IPS DF 6.9 (cell line): Measurements from ENCODE around the gene IMPG1.

ENCODE experiments used
- DNase-seq: peaks from one replicate; pipeline ENCODE4 v3.0.0-alpha.2; 2013; ENCODE audit warnings: low read depth, low spot score
- H3K27ac ChIP-seq: one replicate; pipeline ENCODE4 v1.5.1; 2013; ENCODE audit warnings: low read length, control low read depth
- H3K27me3 ChIP-seq: 2 replicates; pipeline ENCODE4 v1.6.1; 2013; ENCODE audit warnings: mild to moderate bottlenecking, low read length; ENCODE audit not compliant: control insufficient read depth, insufficient read depth
- H3K36me3 ChIP-seq: 2 replicates; pipeline ENCODE4 v1.6.1; 2013; ENCODE audit warnings: low read length; ENCODE audit not compliant: control insufficient read depth, insufficient read depth
- H3K4me1 ChIP-seq: 2 replicates; pipeline ENCODE4 v1.6.1; 2013; ENCODE audit warnings: low read length; ENCODE audit not compliant: control insufficient read depth, insufficient read depth
- H3K4me3 ChIP-seq: 2 replicates; pipeline ENCODE4 v1.5.1; 2013; ENCODE audit warnings: mild to moderate bottlenecking, low read length
- H3K9me3 ChIP-seq: 2 replicates; pipeline ENCODE4 v1.6.1; 2013; ENCODE audit warnings: low read length, inconsistent platforms; ENCODE audit not compliant: control insufficient read depth, insufficient read depth
- WGBS: extraction: QIAGEN DNeasy Blood & Tissue Kit; methylation state at CpG from one replicate; pipeline ENCODE4 v1.1.7; 2013; ENCODE audit warnings: mixed read lengths, missing lambda C conversion rate; ENCODE audit not compliant: insufficient read length, insufficient coverage; 5-methylcytosine and 5-hydroxymethylcytosine counted together

The IMPG1 gene

GRCh38 chr6:75893058-75893775 is 179.2 kb downstream of the IMPG1 start:
- H3K27me3 ChIP-seq = no peaks in the 10 kb centered on the region
- no peaks in the 10 kb centered on the region for H3K4me1 ChIP-seq
- WGBS = no CpG with 5 or more reads among the region's 5 CpGs
- no peaks in the 10 kb centered on the region for H3K9me3 ChIP-seq
- H3K36me3 ChIP-seq = no peaks in the 10 kb centered on the region
- H3K27ac ChIP-seq = no peak overlapping the region
- DNase-seq = peak; percentile 9
- H3K4me3 ChIP-seq = no peak overlapping the region

- H3K27me3 ChIP-seq = no peaks in the 10 kb centered on the region
- WGBS = no CpG with 5 or more reads among the region's 8 CpGs
- no peak overlapping the region for H3K4me3 ChIP-seq
- DNase-seq = no peak
- H3K27ac ChIP-seq = no peak overlapping the region
- no peaks in the 10 kb centered on the region for H3K36me3 ChIP-seq
- no peaks in the 10 kb centered on the region for H3K4me1 ChIP-seq
- no peaks in the 10 kb centered on the region for H3K9me3 ChIP-seq
Observed at GRCh38 chr6:75892384-75892783, 180.1 kb downstream of the IMPG1 start.

- H3K36me3 ChIP-seq = no peaks in the 10 kb centered on the region
- no peak overlapping the region for H3K4me3 ChIP-seq
- no peak overlapping the region for H3K27ac ChIP-seq
- H3K9me3 ChIP-seq = no peaks in the 10 kb centered on the region
- H3K27me3 ChIP-seq = no peaks in the 10 kb centered on the region
- DNase-seq = no peak
- H3K4me1 ChIP-seq = no peaks in the 10 kb centered on the region
- WGBS = no CpG with 5 or more reads among the region's 2 CpGs
Observed at GRCh38 chr6:75884822-75885221, 187.6 kb downstream of the IMPG1 start.

- DNase-seq = no peak
- H3K36me3 ChIP-seq = no peaks in the 10 kb centered on the region
- WGBS = no CpG with 5 or more reads among the region's 2 CpGs
- H3K9me3 ChIP-seq = no peaks in the 10 kb centered on the region
- H3K4me3 ChIP-seq = no peak overlapping the region
- H3K27me3 ChIP-seq = no peaks in the 10 kb centered on the region
- H3K27ac ChIP-seq = no peak overlapping the region
- H3K4me1 ChIP-seq = no peaks in the 10 kb centered on the region
Observed at GRCh38 chr6:75882734-75883133, 189.7 kb downstream of the IMPG1 start.

GRCh38 chr6:75880305-75880704 is 192.2 kb downstream of the IMPG1 start:
- no peak for DNase-seq
- WGBS = no CpG with 5 or more reads among the region's 1 CpG
- no peak overlapping the region for H3K4me3 ChIP-seq
- H3K27me3 ChIP-seq = no peaks in the 10 kb centered on the region
- H3K9me3 ChIP-seq = no peaks in the 10 kb centered on the region
- no peaks in the 10 kb centered on the region for H3K36me3 ChIP-seq
- H3K27ac ChIP-seq = no peak overlapping the region
- H3K4me1 ChIP-seq = no peaks in the 10 kb centered on the region

GRCh38 chr6:75876152-75876551 is 196.3 kb downstream of the IMPG1 start:
- no peak overlapping the region for H3K4me3 ChIP-seq
- no peaks in the 10 kb centered on the region for H3K36me3 ChIP-seq
- no peaks in the 10 kb centered on the region for H3K4me1 ChIP-seq
- no peak overlapping the region for H3K27ac ChIP-seq
- no peak for DNase-seq
- H3K9me3 ChIP-seq = no peaks in the 10 kb centered on the region
- H3K27me3 ChIP-seq = no peaks in the 10 kb centered on the region

GRCh38 chr6:75874224-75874623 is 198.2 kb downstream of the IMPG1 start:
- no peak overlapping the region for H3K27ac ChIP-seq
- no peaks in the 10 kb centered on the region for H3K9me3 ChIP-seq
- no peaks in the 10 kb centered on the region for H3K36me3 ChIP-seq
- no peak overlapping the region for H3K4me3 ChIP-seq
- no peak for DNase-seq
- WGBS = no CpG with 5 or more reads among the region's 2 CpGs
- H3K4me1 ChIP-seq = no peaks in the 10 kb centered on the region
- no peaks in the 10 kb centered on the region for H3K27me3 ChIP-seq
